NCI-H2227 (cell line): Measurements from ENCODE around the gene SPTBN4.
"Not testable (repeated sequence)": the region's sequence is repeated elsewhere in the genome, so short reads cannot be mapped to it uniquely, and the experiment has no call there.

Experiments used
- DNase-seq: peaks from one replicate; lab custom pipeline; 2025; ENCODE audit not compliant: unreplicated experiment; lab: John Stamatoyannopoulos, UW

SPTBN4 gene

GRCh38 chr19:40464059-40465024 lies 2.5 kb upstream of the SPTBN4 start:
- DNase-seq = peak; percentile 97

- peak; percentile 73 for DNase-seq
These were observed 1.7 kb upstream of the SPTBN4 start for GRCh38 chr19:40465025-40465556.

GRCh38 chr19:40465557-40466218 lies 1.1 kb upstream of the SPTBN4 start, which contains the start of gene BLVRB:
Gene BLVRB, minus strand, starts transcription at chr19:40465745. Its CDS starts 57 bp downstream, at chr19:40465688.
- peak; percentile 100 for DNase-seq

- peak; percentile 66 for DNase-seq
These were observed 399 bp upstream of the SPTBN4 start for GRCh38 chr19:40466219-40466984.

GRCh38 chr19:40469011-40469410 lies 2.2 kb downstream of the SPTBN4 start:
- DNase-seq = no peak

- no peak for DNase-seq
These were observed 4.3 kb downstream of the SPTBN4 start for GRCh38 chr19:40471111-40471510.

- no peak for DNase-seq
These were observed 5.7 kb downstream of the SPTBN4 start for GRCh38 chr19:40472516-40472915.

GRCh38 chr19:40474737-40475136 lies 7.9 kb downstream of the SPTBN4 start:
- DNase-seq = no peak

GRCh38 chr19:40475878-40476644 lies 9.3 kb downstream of the SPTBN4 start:
- not testable (repeated sequence) for DNase-seq

- DNase-seq = no peak
These were observed 19.2 kb downstream of the SPTBN4 start for GRCh38 chr19:40486017-40486416.

- DNase-seq = no peak
These were observed 23.1 kb downstream of the SPTBN4 start for GRCh38 chr19:40489882-40490230.

GRCh38 chr19:40492274-40492673 lies 25.5 kb downstream of the SPTBN4 start:
- DNase-seq = no peak

- no peak for DNase-seq
These were observed 27.0 kb downstream of the SPTBN4 start for GRCh38 chr19:40493778-40494177.

GRCh38 chr19:40494191-40494838 lies 27.5 kb downstream of the SPTBN4 start:
- DNase-seq = no peak

GRCh38 chr19:40497214-40497613 lies 30.4 kb downstream of the SPTBN4 start:
- no peak for DNase-seq

GRCh38 chr19:40499320-40499719 lies 32.5 kb downstream of the SPTBN4 start:
- DNase-seq = no peak

GRCh38 chr19:40500678-40501530 lies 34.1 kb downstream of the SPTBN4 start:
- DNase-seq = not testable (repeated sequence)

- no peak for DNase-seq
These were observed 34.8 kb downstream of the SPTBN4 start for GRCh38 chr19:40501599-40501998.

GRCh38 chr19:40502081-40502480 lies 35.3 kb downstream of the SPTBN4 start:
- no peak for DNase-seq
